Pulmonary artery endothelial cell (primary cell): Measurements from ENCODE around the gene DRGX. TPM values are rescaled to one million over a fixed set of nuclear protein-coding genes. Genes with fewer than 3 reads are reported as not detected.

ENCODE experiments used
- DNase-seq: peaks from one replicate; pipeline ENCODE4 v3.0.0-alpha.2; 2011; ENCODE audit warnings: low read depth, low spot score
- total RNA-seq: library from RNA; depleted of rRNA; stranded (reverse); fragments of >200 nt; gene quantifications from 2 replicates; pipeline ENCODE4 v1.2.3, GENCODE V29; 2014

DRGX gene
- total RNA-seq, 1 donor from 2014 or later = not detected

GRCh38 chr10:49321021-49321420 is 74.9 kb downstream of the DRGX start:
- no peak for DNase-seq

- no peak for DNase-seq
Observed at GRCh38 chr10:49320191-49320590, 75.7 kb downstream of the DRGX start.

- no peak for DNase-seq
Observed at GRCh38 chr10:49319206-49319605, 76.7 kb downstream of the DRGX start.

- no peak for DNase-seq
Observed at GRCh38 chr10:49318755-49319154, 77.1 kb downstream of the DRGX start.

- DNase-seq = no peak
Observed at GRCh38 chr10:49318028-49318427, 77.9 kb downstream of the DRGX start.

GRCh38 chr10:49314806-49315205 is 81.1 kb downstream of the DRGX start:
- no peak for DNase-seq

Other genes with a start within 250 kb of the DRGX start
- gene TMEM273, start 207.7 kb downstream of the DRGX start, total RNA-seq = 0.78 and 1.3 TPM in 2 replicates
- gene C10orf71, start 96.9 kb downstream of the DRGX start, total RNA-seq = not detected in 2 replicates
- gene ERCC6, start 143.0 kb upstream of the DRGX start, total RNA-seq = 39.3 and 57.1 TPM in 2 replicates
- not detected in 2 replicates for gene SLC18A3, start 214.2 kb upstream of the DRGX start, total RNA-seq
- not detected in 2 replicates for gene CHAT, start 217.9 kb upstream of the DRGX start, total RNA-seq